Mesodermal cell (in vitro differentiated cells): ENCODE measurements around the gene NQO2.
A peak's percentile ranks its signal among the peaks of the same experiment; 100 is the strongest.

ENCODE experiments used
- H3K27ac ChIP-seq: 2 replicates; pipeline ENCODE4 v1.7.0; 2013; ENCODE audit warnings: mild to moderate bottlenecking, low read depth, low read length, moderate library complexity; ENCODE audit not compliant: severe bottlenecking
- H3K36me3 ChIP-seq: 2 replicates; pipeline ENCODE4 v1.7.1; 2013; ENCODE audit warnings: mild to moderate bottlenecking, low read length, moderate library complexity; ENCODE audit not compliant: control insufficient read depth, insufficient read depth
- H3K4me1 ChIP-seq: one replicate; pipeline ENCODE4 v1.7.1; 2013; ENCODE audit warnings: mild to moderate bottlenecking, low read length; ENCODE audit not compliant: insufficient read depth, control insufficient read depth, poor library complexity, severe bottlenecking
- H3K4me3 ChIP-seq: 2 replicates; pipeline ENCODE4 v1.7.0; 2013; ENCODE audit warnings: low read length, control low read depth, mild to moderate bottlenecking; ENCODE audit not compliant: insufficient read depth, poor library complexity, severe bottlenecking; ENCODE audit errors: extremely low read depth
- H3K9me3 ChIP-seq: 2 replicates; pipeline ENCODE4 v1.7.1; 2013; ENCODE audit warnings: mild to moderate bottlenecking, low read length, moderate library complexity; ENCODE audit not compliant: control insufficient read depth
- WGBS, 2 experiments: methylation state at CpG; one replicate each; pipeline ENCODE4 v1.1.5; 2013; ENCODE audit warnings: missing lambda C conversion rate in 2 of 2; ENCODE audit not compliant: insufficient coverage in 2 of 2; 5-methylcytosine and 5-hydroxymethylcytosine counted together

The NQO2 gene

DNA sequence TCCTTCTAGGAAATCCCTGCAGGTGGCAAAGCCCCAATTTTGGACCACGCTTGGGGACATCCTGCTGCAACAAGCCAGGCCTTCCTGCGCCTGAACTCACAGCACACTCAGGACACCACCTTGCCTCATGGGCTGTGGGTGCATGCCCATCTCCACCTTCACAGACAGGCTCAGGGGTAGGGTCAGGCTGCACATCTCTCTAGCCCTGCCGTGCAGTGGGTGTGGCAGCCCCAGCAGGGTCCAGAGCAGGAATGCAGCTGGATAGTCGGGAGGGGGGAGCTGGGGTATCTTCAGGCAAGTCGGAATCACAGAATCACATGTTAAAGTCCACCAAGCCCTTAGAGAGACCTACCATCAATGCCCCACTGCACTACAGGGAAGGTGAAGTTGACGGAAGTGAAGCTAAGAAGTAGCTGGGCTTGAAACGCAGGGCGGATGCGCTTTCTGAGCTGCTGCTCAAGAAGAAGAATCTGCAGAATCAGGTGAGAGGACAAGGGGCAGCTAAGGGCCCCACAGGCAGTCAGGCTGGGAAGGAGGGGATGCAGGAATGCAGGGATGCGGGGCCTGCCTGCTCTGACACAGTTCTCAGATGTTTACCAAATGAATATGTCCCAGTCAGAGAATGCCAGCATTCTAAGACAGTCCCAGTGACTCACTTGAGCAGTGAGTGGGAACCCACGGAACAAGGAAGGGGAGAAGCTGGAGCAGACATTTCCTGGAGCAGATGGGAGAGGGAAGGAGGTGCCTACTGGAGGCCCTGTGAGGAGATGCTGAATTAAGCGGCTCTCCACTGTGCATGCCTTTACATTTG lies 39.6 kb upstream of the NQO2 start:
- 49 to 70% methylated on average over 9 to 11 of the region's 12 CpGs for WGBS, 2 experiments
- H3K4me3 ChIP-seq = no peak overlapping the region
- H3K4me1 ChIP-seq = peaks cover 16% of the 10 kb centered on the region
- H3K27ac ChIP-seq = peak overlapping the region; percentile 50
- H3K9me3 ChIP-seq = no peaks in the 10 kb centered on the region
- H3K36me3 ChIP-seq = peaks cover 11% of the 10 kb centered on the region

DNA sequence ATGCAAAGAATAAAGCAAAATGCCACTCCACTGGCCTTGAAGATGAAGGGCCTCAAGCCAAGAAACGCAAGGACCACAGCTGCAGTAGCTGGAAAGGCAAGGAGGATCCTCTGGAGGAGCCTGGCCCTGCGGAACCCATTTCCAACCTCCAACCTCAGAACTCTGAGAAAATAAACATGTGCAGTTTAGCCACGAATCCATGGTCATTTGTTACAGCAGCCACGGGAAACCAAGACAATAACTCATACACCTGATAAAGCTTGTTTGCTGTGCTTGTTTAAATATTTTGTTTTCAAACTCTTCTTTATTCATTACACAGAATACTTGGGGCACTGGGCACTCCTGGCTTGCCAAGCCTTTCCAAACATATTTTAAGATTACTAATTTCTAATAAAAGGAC lies 38.8 kb upstream of the NQO2 start:
- H3K9me3 ChIP-seq = no peaks in the 10 kb centered on the region
- H3K4me1 ChIP-seq = peaks cover 16% of the 10 kb centered on the region
- 75 to 100% methylated on average over 1 of the region's 4 CpGs for WGBS, 2 experiments
- H3K27ac ChIP-seq = peak overlapping the region; percentile 50
- H3K4me3 ChIP-seq = no peak overlapping the region
- H3K36me3 ChIP-seq = peaks cover 7% of the 10 kb centered on the region

DNA sequence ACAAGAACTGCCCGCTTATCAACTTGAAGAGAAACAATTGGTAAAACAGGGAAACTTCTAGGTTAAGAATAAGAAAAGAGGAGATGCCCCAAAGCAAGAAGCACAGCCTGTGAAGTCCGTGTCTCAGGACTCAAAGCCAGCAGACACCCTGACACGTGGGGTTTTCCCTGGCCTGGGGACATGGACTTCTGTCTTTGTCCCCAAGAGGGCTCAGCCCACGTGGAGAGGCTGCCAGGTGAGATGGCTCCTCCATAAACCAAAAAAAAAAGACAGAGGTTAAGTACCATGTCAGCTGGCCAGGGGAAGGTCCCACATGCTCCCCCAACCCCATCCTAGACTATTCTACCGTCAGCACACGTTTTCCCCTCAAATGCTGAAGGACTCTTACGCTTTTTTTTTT lies 38.2 kb upstream of the NQO2 start:
- WGBS, 2 experiments = 89 to 91% methylated on average over 7 of the region's 7 CpGs
- Histone ChIP-seq H3K27ac (no peak overlapping the region), H3K9me3 (no peaks in the 10 kb centered on the region), H3K4me1 (peaks cover 18% of the 10 kb centered on the region), H3K4me3 (no peak overlapping the region), H3K36me3 (peaks cover 7% of the 10 kb centered on the region)

DNA sequence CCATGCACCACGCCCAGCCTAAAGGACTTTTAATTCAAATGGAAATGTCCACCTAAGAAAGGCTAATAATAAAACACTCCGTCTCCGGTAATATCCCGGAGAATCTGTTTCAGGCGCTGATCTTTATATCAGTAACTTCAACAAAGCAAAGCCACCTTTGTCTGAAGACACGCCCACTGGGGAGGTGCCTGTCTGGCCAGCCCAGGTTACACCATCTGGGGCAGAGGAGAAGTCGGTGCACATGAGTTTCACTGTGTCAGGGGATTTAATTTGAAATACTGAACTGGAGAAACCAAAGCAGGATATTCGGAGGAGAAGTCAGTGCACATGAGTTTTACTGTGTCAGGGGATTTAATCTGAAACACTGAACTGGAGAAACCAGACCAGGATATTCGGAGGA lies 37.7 kb upstream of the NQO2 start:
- WGBS, 2 experiments = 89 to 92% methylated on average over 8 to 9 of the region's 9 CpGs
- H3K9me3 ChIP-seq = no peaks in the 10 kb centered on the region
- no peak overlapping the region for H3K27ac ChIP-seq

DNA sequence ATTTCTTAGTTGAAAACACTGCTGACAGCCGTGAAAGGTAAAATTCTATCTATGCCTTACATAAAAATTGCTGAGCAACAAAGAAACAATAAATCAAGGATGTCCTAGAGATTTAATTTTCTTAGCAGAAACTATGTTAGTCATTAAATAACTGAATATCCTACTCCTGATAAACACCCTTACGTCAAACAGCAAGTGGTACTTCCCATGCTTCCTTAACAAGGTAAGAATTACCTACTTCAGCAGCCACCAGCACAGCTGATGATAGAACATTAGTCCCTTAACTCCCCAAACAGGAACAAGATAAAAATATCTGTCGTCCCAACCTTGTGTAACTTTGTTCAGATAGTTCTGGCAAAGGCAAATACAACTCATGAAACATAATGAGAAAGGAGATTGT lies 37.1 kb upstream of the NQO2 start:
- peaks cover 3% of the 10 kb centered on the region for H3K36me3 ChIP-seq
- no peak overlapping the region for H3K4me3 ChIP-seq
- H3K4me1 ChIP-seq = peaks cover 23% of the 10 kb centered on the region
- H3K9me3 ChIP-seq = no peaks in the 10 kb centered on the region
- H3K27ac ChIP-seq = no peak overlapping the region
- WGBS, 2 experiments = 100% methylated on average over 1 of the region's 3 CpGs; no CpG with 5 or more reads in 1 of the 2 experiments

More for the DNA sequence above, 37.7 kb upstream of the NQO2 start:
- Histone ChIP-seq H3K4me3 (no peak overlapping the region), H3K4me1 (peaks cover 23% of the 10 kb centered on the region), H3K36me3 (peaks cover 3% of the 10 kb centered on the region)

DNA sequence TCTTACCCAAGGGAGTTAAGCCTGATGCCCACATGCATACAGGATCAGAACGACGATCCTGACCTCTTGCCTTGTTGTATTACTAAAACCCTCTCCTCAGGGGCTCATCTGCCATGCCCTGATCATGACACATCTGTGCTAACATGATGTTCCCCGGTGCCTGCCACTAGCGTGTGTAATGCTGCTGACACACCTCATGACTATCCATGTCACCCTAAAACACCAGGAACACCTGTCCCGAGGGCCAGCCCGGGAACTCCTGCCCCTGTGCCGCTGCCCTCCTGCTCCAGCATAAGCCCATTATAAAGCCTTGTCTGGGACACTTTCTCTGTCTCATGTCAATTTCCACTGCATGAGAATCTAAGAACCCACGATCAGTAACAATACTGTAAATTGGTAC lies 35.9 kb upstream of the NQO2 start:
- WGBS, 2 experiments = 95 to 100% methylated on average over 7 of the region's 8 CpGs
- Histone ChIP-seq H3K36me3 (peaks cover 3% of the 10 kb centered on the region), H3K4me1 (peaks cover 23% of the 10 kb centered on the region), H3K27ac (no peak overlapping the region), H3K4me3 (no peak overlapping the region), H3K9me3 (no peaks in the 10 kb centered on the region)

DNA sequence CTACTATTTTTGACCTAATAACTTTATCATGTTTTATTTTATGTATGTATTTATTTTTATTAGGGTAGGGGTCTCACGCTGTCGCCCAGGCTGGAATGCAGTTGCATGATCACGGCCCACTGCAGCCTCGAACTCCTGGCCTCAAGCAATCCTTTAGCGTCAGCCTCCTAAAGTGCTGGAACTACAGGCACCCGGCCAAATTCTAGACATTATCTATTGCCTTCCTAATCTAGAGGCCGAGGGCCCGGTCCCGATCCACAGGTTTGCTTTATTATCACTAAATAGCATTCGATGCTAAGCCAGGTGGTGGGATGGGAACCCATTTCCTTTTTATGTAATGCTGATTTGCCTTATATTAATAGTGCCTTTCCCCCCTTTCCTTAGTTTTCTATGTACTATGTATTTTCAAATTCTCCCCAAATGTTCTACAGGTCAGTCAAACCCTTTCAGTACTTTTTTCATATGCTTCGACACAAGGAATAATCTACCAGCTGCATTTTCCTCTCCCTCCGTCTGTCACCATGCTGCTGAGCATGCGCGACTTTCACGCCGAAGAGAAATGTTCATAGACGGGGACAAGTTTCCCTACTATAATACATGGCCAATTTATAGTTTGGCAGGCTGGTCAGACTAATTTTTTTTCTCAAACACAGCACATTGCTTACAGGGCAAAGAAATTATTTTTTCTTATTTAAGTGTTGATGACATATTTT lies 34.7 kb upstream of the NQO2 start:
- Histone ChIP-seq H3K36me3 (peaks cover 3% of the 10 kb centered on the region), H3K4me1 (peaks cover 19% of the 10 kb centered on the region), H3K27ac (no peak overlapping the region), H3K9me3 (no peaks in the 10 kb centered on the region), H3K4me3 (no peak overlapping the region)
- WGBS, 2 experiments = 94 to 98% methylated on average over 9 to 12 of the region's 17 CpGs

DNA sequence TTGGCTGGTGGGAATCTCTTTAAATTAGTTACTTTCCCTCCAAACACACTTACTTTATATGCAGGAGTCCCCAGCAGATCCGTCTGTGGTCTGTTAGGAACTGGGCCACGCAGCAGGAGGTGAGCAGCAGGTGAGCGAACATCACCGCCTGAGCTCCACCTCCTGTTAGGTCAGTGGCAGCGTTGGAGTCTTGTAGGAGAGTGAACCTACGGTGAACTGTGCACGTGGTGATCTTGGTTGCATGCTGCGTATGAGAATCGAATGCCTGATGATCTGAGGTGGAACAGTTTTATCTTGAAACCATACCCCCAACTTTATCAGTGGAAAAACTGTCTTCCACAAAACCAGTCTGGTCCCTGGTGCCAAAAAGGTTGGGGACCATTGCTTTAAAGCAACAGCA lies 33.3 kb upstream of the NQO2 start:
- WGBS, 2 experiments = 68 to 74% methylated on average over 9 of the region's 9 CpGs

DNA sequence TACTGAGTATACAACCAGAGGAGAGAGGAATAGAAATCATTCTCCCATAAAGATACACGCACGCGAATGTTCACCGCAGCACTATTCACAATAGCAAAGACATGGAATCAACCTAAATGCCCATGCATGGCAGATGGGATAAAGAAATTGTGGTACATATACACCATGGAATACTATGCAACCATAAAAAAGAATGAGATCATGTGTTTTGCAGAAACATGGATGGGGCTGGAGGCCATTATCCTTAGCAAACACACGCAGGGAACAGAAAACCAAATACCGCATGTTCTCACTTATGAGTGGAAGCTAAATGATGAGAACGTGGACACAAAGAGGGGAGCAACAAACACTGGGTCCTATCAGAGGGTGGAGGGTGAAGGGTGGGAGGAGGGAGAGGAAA lies 31.8 kb upstream of the NQO2 start:
- peaks cover 3% of the 10 kb centered on the region for H3K36me3 ChIP-seq
- no peaks in the 10 kb centered on the region for H3K9me3 ChIP-seq
- no peak overlapping the region for H3K4me3 ChIP-seq
- peaks cover 10% of the 10 kb centered on the region for H3K4me1 ChIP-seq
- H3K27ac ChIP-seq = no peak overlapping the region
- 90 to 100% methylated on average over 3 of the region's 7 CpGs for WGBS, 2 experiments

More for the DNA sequence above, 33.3 kb upstream of the NQO2 start:
- Histone ChIP-seq H3K4me1 (peaks cover 7% of the 10 kb centered on the region), H3K4me3 (no peak overlapping the region), H3K36me3 (peaks cover 3% of the 10 kb centered on the region), H3K9me3 (no peaks in the 10 kb centered on the region), H3K27ac (no peak overlapping the region)

DNA sequence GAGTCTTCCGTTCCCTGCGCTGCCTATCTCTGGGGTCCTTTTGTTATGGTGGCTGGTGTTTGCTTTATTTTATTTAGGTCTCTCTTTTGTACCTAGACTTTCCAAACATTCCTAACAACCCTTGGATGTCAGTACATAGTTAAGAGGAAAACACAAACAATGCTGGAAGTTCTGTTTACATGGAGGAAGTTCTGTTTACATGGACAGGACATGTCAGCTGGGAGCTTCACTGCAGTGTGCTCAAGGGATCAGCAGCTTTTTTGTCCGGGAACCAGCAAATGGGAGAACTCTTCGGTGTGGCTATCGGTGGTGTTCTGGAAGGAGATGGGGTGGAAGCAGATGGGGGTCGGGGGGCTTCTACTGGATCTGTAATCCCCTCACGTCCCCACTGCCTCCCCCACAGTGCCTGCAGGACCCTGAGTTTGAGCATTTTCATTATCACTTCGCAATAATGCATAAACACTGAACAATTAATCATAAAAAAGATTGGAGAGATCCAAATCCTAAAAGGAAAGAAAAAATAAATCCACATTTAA lies 31.0 kb upstream of the NQO2 start:
- H3K27ac ChIP-seq = peak overlapping the region; percentile 62

More for the DNA sequence above, 31.0 kb upstream of the NQO2 start:
- 40 to 60% methylated on average over 1 of the region's 8 CpGs for WGBS, 2 experiments
- peaks cover 3% of the 10 kb centered on the region for H3K36me3 ChIP-seq
- H3K4me3 ChIP-seq = no peak overlapping the region
- no peaks in the 10 kb centered on the region for H3K9me3 ChIP-seq
- peaks cover 10% of the 10 kb centered on the region for H3K4me1 ChIP-seq
